GM12874 (cell line): ENCODE measurements around the gene LRRC17.

Source experiments
- TF ChIP-seq, protein P1 (sequence below): IDR thresholded peaks from 2 replicates; pipeline ENCODE4 v1.5.1; 2011; ENCODE audit warnings: low read depth, mild to moderate bottlenecking, control low read depth, low read length, moderate library complexity; ENCODE audit not compliant: insufficient read depth

Gene LRRC17

GRCh38 chr7:102953406-102953805 lies 40.6 kb downstream of the LRRC17 start:
- TF ChIP-seq, protein P1, sequence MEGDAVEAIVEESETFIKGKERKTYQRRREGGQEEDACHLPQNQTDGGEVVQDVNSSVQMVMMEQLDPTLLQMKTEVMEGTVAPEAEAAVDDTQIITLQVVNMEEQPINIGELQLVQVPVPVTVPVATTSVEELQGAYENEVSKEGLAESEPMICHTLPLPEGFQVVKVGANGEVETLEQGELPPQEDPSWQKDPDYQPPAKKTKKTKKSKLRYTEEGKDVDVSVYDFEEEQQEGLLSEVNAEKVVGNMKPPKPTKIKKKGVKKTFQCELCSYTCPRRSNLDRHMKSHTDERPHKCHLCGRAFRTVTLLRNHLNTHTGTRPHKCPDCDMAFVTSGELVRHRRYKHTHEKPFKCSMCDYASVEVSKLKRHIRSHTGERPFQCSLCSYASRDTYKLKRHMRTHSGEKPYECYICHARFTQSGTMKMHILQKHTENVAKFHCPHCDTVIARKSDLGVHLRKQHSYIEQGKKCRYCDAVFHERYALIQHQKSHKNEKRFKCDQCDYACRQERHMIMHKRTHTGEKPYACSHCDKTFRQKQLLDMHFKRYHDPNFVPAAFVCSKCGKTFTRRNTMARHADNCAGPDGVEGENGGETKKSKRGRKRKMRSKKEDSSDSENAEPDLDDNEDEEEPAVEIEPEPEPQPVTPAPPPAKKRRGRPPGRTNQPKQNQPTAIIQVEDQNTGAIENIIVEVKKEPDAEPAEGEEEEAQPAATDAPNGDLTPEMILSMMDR: no peak

- TF ChIP-seq, protein P1: no peak
These were observed 53.7 kb downstream of the LRRC17 start for GRCh38 chr7:102966465-102966864.

- TF ChIP-seq, protein P1: no peak
These were observed 55.0 kb downstream of the LRRC17 start for GRCh38 chr7:102967798-102968197.

GRCh38 chr7:102973096-102973802 lies 60.4 kb downstream of the LRRC17 start:
- TF ChIP-seq, protein P1: no peak

- TF ChIP-seq, protein P1: peak; percentile 19; the same call in 1 of the 2 replicates
These were observed 61.8 kb downstream of the LRRC17 start for GRCh38 chr7:102974366-102975236.

DNA sequence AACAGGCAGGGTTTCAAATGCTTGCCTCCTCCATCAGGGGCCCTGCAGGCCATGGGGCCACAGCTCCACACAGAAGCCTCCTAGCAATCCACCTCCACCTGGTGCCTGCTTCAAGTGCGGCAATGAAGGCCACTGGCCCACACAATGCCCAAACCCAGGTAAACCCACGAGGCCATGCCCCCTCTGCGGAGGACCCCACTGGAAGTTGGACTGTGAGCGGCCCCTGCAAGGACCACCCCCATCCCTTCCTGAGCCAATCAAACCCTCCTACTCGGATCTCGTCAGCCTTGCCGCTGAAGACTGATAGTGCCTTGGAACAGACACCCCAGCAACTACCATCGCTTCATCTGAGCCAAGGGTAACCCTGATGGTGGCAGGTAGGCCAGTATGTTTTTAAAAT lies 63.1 kb downstream of the LRRC17 start:
- TF ChIP-seq, protein P1: no peak

- TF ChIP-seq, protein P1: no peak
These were observed 63.7 kb downstream of the LRRC17 start for GRCh38 chr7:102976493-102976892.
